UCSD-AML1 (cell line): ENCODE data around the gene ACE.
"Not testable (repeated sequence)": the region's sequence is repeated elsewhere in the genome, so short reads cannot be mapped to it uniquely, and the experiment has no call there.

Experiments used
- DNase-seq: peaks from one replicate; lab custom pipeline; 2025; ENCODE audit not compliant: unreplicated experiment; lab: John Stamatoyannopoulos, UW

ACE gene

DNA sequence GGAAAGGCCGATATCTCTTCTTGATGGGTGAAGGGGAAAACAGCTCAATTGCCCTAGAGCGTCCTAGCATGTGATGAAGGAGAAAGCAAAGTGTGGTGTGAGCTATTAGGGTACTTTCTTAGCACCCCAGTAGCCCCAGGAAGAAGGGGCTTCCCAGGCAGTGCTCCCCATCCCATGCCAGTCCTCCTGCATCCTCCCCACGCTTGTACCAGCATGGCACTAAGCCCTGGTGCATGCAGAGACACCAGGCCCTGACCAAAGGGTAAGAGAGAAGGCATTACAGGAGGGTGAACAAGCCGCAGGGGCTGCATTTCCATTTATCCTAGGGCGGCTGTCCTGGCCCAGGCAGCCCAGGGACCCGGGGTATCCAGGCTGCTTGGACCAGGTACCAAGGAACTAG is 33.8 kb upstream of the ACE start:
- DNase-seq, result no peak

DNA sequence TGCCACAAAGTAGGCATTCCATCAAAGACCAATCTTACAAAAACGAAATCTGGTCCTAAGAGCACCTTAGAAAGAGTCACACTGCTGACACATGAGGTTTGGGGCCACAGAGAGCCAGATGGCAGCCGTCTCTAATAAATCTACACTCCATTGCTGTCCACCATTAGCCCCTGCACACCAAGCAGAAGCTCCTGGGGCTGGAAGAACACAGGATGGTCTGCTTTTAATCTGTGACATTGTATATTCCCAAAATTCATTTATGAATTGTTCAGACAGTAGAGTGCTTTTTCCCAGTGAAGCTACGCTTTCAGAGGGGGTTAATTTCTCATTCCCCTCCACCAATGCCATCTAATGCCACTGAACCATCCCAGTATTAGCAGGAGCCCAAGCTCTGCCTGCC is 32.4 kb upstream of the ACE start:
- DNase-seq, result no peak

DNA sequence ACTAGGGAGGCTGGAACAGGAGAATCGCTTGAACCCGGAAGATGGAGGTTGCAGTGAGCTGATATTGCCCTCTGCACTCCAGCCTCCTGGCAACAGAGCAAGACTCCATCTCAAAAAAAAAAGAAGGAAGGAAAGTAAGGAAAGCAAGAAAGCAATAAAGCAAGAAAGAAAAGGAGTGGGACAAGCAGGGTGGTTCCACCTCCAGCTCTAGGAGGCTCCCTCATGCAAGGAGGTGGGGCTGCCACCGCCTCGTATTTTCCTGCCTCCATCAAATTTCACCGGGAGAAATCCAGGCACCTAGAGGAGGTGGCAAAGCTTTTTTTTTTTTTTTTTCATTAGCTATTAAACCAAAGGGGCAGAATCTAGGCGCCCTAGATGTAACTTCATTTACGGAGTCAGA is 31.8 kb upstream of the ACE start:
- DNase-seq, result no peak

DNA sequence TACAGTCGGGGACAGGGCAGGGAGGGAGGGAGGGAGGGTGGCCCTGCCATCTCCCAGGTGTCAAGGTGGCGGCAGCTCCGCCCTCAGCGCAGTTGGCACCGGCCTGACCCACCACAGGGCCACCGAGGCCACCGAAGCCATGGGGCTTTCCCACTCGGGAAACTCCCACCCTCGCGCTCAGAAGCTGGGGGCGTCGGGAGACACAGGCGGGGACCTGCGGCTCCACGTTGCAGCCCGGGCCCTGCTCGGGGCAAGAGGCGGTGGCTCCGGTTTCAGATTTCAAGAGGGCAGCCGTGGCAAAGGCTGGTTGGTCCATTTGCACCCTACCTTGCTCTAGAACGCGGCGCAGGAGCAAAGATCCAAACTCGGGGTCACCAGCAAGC is 31.3 kb upstream of the ACE start:
- DNase-seq, result no peak

DNA sequence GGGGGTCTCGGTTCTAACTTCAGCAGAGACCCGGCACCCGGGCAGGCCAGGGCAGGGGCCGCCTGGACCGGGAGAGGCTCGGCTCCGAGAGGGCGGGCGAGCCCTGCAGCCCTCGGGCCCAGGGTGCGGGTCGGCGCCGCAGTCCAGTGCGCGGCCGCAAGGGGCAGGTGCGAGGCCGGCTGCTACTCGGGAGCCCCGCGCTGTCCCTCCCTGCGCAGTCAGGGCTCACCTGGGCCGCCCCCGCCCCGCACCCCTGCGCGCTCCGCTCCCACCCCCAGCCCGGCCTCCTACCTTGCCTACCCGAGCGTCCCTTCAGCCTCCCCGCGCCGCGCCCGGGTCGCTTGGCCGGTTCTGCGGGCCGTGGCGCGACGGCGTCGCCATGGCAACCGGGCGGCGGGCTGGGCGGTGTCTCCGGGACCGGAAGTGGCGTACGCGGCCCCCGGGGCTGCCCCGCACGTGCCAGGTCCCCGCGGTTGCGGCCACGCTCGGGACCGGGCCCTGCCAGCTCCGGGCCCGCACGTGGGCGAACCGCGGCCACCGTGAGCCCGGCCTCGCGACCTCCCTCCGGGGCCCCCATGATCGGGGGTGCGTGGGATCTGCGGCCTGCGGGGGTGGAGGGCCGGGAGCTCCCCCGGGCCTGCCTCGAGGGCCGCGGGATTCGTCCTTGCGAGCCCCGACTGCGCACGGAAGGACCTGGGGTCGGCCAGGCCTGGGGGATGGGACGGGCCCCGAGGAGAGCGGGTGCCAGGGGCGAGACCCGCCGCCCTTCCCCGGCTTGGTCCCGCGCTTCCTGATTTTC is 30.7 kb upstream of the ACE start, which contains the start of gene CYB561:
TSS of gene CYB561 (minus strand) at position 353 of the 799 bp plus-strand sequence. CDS start 8,759 bp downstream, outside the sequence.
- DNase-seq, result peak; percentile 76

DNA sequence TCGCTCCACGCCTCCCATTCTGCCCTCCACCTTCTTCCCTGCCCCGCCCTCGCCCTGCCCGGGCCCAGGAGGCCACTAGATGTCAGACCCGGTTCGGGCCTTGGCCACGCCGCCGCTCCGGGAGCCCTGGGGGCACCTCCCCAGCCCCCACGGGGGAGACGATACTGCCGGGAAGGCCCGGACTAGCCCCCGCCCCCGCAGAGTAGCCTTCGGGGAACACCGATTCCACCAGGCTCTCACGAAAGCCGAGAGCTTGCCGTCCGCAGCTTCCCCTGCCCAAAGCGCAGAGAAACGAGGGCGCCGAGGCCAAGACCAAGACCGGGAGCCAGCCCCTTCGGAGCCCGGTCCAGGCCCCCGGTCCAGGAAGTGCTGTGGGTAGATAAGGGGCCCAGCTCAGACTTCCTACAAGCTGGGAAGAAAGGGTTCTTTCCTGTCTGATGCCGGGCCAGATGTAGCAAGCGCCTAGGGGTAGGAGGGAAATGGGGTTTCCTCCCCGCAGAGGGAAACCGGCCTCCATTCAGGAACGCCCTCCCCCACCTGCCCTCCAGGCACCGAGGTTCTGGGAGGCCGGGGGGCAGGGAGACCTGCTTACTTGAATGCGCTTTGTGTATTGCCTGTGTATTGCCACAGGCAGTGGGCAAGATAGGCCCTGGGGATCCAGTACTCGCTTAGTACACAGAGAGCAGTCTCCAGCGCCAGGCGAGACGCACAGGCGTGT is 29.9 kb upstream of the ACE start:
- peak; percentile 95 for DNase-seq

DNA sequence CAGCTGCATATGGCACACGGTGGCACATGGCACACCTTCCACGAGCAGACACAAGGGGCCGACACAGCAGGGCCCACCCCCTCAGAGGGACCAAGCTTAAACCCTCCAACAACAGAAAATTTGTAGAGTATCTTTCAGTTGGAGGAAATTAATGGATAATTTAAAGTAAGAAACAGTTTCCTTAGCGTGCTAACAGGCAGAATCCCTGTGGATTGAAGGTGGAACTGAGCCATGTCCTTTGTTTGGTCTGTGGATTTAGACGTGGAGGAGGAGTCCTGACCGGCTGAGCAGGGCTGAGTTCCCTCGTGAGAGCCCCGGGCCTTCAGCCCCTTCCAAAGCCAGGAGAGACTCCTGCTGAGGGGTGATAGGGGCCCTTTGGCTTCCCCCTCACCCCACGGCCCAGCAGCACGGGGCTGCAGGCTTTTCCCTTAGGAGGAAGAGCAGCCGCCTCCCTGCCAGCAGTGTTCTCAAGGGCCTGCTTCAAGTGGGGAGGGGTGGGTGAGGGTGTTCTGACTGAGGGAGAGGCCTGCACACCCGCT is 29.3 kb upstream of the ACE start:
- DNase-seq, result peak; percentile 54

DNA sequence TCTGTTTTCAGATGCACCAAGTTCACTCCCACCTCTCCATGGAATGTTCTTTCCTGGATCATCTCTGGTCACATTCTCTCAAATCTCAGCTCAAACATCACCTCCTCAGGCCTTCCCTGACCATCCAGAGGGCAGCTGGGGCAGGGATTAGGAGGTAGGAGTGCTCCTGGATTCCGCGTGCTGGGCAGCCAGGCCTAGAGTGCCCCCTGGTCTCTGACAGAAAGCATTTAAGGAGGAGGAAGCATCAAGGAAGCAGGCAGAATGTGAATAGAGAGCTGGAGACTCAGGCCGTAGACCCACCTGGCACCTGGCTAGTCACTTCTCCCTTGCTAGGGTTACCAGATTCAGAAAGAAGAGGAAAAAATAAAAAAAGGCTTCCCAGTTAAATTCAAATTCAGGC is 28.2 kb upstream of the ACE start:
- DNase-seq, result no peak

DNA sequence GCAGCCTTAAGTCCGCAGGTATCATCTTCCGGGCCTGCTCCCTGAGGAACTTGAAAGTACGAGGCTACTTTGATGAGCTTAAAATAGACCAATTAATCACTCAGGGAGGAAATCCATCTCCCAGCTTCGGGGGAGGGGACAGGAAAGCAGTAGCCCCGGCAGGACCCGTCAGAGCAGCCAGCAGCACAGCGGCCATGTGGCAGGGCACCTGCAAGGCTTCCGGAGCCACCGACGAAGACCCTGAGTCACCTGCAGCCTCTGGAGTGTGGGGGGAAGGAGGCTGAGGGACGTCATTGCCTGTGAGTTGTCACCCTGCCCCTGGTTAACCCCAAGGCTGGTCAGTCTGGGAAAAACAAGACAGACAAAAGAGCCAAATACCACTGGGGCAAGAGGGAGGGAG is 26.3 kb upstream of the ACE start:
- DNase-seq, result peak; percentile 74

DNA sequence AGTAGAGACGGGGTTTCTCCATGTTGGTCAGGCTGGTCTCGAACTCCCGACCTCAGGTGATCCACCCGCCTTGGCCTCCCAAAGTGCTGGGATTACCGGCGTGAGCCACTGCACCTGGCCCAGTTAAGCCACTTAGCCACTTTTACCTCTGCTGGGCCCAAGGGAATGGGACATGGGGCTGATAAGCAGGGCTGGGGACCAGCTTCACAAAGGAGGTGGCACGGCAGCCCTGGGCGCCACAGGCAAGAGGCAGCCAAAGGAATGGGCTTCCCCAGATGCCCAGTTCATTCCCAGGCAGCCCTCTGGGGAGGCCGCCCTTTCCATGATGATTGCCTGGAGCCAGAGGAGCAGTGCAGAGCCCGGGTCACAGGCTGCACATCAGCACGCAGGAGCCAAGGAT is 25.7 kb upstream of the ACE start:
- DNase-seq, result no peak

DNA sequence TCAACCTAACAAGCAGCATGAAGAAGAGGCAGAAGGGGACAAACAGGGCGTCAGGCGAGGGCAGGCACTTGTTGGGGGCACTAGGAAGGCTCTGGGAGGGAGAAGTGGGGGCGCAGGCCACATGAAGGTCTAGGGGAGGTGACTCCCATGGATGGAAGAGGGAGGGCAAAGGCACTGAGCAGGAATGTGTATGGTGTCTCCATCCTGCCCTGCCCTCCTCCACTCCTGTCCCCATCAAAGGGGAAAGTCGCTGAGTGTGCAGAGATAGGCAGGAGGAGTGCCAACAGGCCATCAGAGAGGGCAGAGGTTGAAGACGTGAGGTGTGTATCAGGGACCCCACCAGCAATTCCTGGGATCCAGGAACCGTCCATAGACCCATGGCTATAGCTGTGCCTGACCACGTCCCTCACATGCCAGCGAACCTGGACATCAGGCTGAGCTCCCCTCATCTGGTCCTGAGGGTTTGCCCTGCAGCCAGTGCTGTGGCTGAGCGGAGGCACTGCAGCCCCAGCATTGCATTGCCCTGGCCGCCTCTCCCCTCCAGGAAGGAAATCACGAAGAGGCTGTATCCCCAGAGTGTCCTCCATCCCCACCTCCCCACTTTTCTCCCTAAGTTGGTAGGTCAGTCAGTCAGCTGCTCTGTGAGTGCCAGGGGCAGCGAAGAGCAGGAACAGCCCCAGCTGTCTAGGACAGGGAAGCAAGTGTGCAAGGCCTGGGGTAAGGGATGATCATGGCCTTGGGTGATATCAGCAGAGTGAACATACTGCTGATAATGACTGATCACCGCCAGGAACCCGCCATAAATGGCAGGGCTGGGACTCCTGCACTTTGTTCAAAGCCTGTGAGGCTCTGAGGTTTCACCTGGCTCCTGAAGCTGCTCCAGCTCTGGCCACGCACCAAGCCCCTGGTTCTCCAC is 24.6 kb upstream of the ACE start:
- DNase-seq, result no peak

DNA sequence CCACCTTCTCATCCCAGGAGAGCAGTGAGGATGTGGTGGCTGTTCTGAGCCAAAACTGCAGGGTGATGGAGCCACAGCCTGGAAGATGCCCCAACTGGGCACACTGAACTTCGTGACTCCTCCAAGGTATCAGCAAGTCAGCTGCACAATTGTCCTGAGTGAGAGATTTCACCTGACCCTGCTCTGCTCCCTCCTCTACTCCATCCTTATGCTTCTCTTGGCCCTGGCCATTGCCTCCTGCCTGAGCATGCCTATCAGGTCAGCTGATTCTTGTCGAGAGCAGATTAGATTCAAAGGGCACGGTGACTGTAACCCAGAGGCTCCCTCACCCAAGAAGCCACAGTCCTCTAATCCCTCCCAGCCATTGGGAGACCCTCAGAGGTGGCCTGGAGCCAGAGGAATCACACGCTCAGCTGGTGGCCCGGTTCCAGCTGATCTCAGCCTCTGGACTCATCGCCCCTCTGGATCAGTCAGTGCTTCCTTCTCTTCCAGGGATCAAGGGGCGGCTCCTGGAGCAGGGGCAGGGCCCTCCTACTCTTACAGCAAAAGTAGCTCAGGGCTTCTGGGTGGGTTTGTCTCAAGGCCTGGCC is 23.8 kb upstream of the ACE start:
- DNase-seq, result no peak

DNA sequence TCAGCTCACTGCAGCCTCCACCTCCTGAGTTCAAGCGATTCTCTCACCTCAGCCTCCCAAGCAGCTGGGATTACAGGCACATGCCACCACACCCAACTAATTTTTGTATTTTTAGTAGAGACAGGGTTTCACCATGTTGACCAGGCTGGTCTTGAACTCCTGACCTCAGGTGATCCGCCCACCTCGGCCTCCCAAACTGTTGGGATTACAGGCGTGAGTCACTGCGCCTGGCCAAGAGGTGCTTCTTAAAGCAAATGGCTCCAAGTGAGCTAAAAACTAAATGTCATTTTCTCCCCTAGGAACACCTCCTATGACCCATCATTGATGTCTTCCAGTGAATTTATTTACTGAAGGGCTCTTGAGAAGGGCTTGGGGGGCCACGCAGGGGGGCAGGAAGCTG is 22.5 kb upstream of the ACE start:
- DNase-seq, result not testable (repeated sequence)

DNA sequence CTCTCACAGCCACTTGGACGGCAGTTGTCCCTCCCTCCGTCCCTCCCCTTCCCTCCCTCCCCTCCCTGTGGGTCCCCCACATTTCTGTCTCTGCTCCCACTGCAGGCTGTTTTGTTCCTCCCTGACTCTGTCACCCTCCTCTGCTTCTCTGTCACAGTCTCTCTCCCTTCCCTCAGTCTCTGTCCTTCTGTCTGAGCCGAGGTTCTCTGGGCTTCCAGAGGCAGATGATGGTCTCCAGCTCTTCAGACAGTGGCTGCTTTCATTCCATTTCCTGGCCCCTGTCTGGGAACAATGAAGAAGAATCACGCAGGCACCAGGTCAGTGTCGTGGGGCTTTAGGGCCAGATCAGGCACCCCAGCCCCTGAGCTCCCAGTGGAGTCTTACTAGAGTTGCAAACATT is 21.9 kb upstream of the ACE start:
- DNase-seq, result no peak

DNA sequence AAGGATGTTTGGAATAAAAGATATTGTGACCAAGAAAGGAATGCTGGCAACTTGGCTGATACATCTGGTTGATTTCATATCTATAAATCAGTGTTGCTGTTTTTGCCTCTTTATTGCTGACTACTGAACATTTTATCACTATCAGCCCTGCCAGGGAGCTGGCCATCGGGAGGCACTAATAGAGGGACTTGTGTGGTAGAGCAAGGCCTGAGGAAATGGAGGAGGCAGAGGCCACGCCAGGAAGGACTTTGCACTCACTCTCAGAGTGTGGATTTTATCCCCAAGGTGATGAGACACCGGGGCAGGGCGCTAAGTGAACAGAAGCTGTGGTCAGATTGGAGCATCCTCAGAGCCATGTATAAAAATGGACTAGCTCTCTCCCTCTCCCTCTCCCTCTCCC is 21.4 kb upstream of the ACE start:
- DNase-seq, result no peak

DNA sequence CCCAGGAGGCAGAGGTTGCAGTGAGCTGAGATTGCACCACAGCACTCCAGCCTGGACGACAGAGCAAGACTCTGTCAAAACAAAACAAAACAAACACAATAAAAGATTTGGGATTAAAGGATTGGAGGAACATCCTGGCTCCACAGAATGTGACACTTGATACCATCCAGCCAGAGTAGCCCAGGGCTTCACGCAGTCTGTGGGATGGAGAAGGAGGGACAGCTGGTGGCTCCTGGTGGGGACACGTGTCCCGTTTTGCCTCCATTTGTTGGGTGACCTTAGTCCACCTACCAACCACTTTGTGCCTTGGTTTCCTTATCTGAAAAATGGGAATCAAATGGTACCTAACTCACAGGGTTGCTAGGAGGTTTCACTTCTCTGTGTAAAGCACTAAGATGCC is 18.4 kb upstream of the ACE start:
- no peak for DNase-seq

DNA sequence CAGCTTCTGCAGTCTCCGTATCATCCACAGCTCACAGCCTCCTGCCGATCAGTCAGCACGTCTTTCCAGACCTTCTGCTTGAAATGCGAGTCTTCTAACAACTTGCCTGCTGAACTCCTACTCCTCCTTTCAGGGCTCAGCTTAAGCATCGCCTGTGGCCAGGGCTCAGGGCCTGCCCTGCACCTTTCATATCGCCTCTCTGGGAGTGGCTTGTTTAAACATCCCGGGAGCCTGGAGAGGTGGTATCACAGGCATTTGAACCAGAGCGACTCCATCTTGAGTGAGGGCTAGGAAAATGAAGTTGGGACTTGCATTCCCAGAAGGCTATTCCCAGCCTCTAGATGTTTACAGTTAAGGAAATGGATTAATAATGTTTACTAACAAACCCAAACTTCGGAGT is 16.8 kb upstream of the ACE start:
- no peak for DNase-seq

DNA sequence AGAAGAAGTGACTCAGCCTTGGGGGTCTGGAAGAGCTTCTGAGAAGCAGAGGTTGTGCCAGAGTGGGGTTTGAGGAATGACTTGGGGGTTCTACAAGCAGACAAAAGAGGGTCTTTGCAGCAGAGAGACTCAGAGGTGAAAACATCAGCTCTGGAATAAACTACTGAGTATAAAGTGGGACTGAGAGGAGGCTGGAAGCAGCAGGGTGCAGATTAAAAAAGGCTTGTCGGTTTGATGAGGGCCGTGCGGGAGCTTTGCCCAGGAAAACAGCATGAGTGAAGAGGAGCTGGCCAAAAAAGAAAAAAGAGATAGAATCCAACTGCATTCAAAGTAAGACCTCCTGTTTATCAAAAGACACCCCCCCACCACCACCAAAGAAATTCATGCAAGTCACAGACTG is 13.1 kb upstream of the ACE start:
- no peak for DNase-seq

DNA sequence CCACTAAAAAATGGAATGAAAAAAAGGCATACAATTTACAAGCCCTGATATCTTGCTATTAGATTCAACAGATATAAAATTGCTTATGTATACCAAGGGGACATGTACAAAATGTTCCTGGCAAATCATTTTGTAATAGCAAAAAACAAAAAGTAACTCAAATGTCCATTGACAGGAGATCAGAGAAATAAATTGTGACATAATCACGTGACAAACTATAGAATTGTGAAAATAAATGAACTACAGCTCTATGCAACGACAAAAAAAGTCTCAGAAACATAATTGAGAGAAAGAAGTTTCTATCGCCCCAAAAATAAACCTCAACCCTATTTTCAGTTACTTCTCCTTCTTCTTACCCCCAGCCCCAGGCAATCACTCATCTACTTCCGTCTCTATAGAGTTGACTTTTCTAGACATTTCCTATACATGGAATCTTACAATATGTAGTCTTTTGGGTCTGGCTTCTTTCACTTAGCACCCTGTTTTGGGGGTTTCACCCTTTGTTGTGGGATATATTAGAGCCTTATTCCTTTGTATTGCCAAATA is 12.1 kb upstream of the ACE start:
- DNase-seq, result no peak

DNA sequence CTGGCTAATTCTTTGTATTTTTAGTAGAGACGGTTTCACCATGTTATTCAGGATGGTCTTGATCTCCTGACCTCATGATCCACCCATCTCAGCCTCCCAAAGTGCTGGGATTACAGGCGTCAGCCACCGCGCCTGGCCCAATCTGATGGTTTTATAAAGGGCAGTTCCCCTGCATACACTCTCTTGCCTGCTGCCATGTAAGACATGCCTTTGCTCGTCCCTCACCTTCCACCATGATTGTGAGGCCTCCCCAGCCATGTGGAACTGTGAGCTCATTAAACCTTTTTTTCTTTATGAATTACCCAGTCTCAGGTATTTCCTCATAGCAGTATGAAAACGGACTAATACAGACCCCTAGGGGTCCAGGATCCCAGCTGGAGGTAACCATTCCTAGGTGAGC is 8.8 kb upstream of the ACE start:
- DNase-seq, result not testable (repeated sequence)

DNA sequence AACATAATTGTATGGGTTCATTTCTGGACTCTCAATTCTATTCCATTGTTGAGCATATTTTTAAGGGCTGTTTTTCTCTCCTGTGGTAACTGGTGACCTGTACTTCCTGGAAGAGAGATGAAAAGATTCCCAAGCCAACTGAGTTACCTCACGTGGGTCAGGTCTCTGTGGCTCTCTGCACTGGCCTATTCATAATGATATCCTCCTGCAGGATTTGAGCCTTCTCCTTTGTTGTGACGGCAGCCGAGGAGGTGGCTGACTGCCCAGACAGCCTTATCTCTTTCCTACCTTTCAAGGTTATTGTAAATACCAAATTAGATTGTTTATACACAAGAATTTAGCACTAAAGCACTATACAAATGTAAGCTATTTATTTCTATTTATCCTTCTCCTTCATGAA is 2.7 kb upstream of the ACE start:
- DNase-seq, result no peak
